ENCODE results near the gene SLC24A3.

DNA sequence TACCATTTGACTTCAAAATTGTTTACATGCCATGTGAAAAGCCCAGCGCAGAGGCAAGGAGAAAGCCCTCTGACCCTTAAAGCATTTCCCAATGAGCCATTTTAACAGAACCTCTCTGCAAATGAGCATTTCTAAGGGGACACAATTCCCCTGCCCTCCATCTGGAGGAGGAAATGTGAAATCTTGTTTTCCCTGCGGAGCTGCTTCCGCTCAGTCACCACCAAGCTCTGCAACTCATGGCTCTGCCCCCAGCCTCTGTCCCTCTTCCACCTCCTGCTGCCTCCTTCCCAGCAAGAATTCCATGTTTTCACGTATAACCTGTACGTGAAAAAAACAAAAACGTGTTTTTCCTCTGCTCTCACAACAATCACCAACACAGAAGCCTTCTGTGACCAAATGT lies 557.9 kb downstream of the SLC24A3 start:
- TF ChIP-seq ZFP3 (CRISPR knock-in tag; IDR thresholded peaks at IDR 0.05) (no peak), PPARA (CRISPR knock-in tag; IDR thresholded peaks at IDR 0.05; ENCODE audit: borderline replicate concordance) (no peak), SNAI2 (CRISPR knock-in tag; IDR thresholded peaks at IDR 0.05) (no peak), ZFP30 (CRISPR knock-in tag; IDR thresholded peaks at IDR 0.05) (no peak), TOX (CRISPR knock-in tag; IDR thresholded peaks at IDR 0.05; ENCODE audit: borderline replicate concordance) (no peak), CSDC2 (CRISPR knock-in tag; IDR thresholded peaks at IDR 0.05) (no peak)
- TF ChIP-seq, protein P1, sequence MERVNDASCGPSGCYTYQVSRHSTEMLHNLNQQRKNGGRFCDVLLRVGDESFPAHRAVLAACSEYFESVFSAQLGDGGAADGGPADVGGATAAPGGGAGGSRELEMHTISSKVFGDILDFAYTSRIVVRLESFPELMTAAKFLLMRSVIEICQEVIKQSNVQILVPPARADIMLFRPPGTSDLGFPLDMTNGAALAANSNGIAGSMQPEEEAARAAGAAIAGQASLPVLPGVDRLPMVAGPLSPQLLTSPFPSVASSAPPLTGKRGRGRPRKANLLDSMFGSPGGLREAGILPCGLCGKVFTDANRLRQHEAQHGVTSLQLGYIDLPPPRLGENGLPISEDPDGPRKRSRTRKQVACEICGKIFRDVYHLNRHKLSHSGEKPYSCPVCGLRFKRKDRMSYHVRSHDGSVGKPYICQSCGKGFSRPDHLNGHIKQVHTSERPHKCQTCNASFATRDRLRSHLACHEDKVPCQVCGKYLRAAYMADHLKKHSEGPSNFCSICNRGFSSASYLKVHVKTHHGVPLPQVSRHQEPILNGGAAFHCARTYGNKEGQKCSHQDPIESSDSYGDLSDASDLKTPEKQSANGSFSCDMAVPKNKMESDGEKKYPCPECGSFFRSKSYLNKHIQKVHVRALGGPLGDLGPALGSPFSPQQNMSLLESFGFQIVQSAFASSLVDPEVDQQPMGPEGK (CRISPR knock-in tag; IDR thresholded peaks at IDR 0.05; ENCODE audit: borderline replicate concordance) = no peak
